PC-3 (cell line): ENCODE measurements around the gene SETDB1. TPM values are rescaled to one million over a fixed set of nuclear protein-coding genes. Genes with fewer than 3 reads are reported as not detected.

Experiments
- ATAC-seq: fragments of 200-7000 bp; cut with Tn5 transposase; 2 replicates; pipeline ENCODE4 v1.9.1; 2020; ENCODE audit warnings: mild to moderate bottlenecking, moderate library complexity
- BruUV-seq: library from RNA; stranded (reverse); fragments of 400-500 nt; replicated peaks from 2 replicates; lab custom pipeline; 2021; lab: Mats Ljungman, UMichigan
- CTCF ChIA-PET: fragments of 300-600 bp; sonication (Branson Sonifier 250); formaldehyde crosslinking; loops from one replicate; lab custom pipeline; 2022; ENCODE audit warnings: antibody characterized with exemption; lab: Charles Lee
- POLR2A ChIA-PET: fragments of 300-600 bp; sonication (Branson Sonifier 250); formaldehyde crosslinking; loops from one replicate; lab custom pipeline; 2022; ENCODE audit warnings: antibody characterized with exemption; ENCODE audit not compliant: unreplicated experiment; lab: Charles Lee
- DNase-seq: peaks from one replicate; pipeline ENCODE4 v3.0.0-alpha.2; 2015
- H2AFZ ChIP-seq: fragments of 300-600 bp; sonication (generic); 2 replicates; pipeline ENCODE4 v1.6.0; 2016; ENCODE audit warnings: antibody characterized with exemption, low read length
- H3F3A ChIP-seq: fragments of 300-600 bp; sonication (generic); one replicate; pipeline ENCODE4 v1.6.0; 2017; ENCODE audit warnings: antibody characterized with exemption, low read length, control low read depth, mild to moderate bottlenecking; ENCODE audit not compliant: unreplicated experiment
- H3K27ac ChIP-seq: fragments of 300-600 bp; sonication (generic); 2 replicates; pipeline ENCODE4 v1.5.1; 2016; ENCODE audit warnings: mild to moderate bottlenecking, low read length
- H3K27me3 ChIP-seq: fragments of 300-600 bp; sonication (generic); 2 replicates; pipeline ENCODE4 v1.6.1; 2016; ENCODE audit warnings: low read length, mixed read lengths
- H3K36me3 ChIP-seq: fragments of 300-600 bp; sonication (generic); 2 replicates; pipeline ENCODE4 v1.6.1; 2016; ENCODE audit warnings: low read depth, mixed run types, low read length, mixed read lengths
- H3K4me1 ChIP-seq: fragments of 300-600 bp; sonication (generic); 2 replicates; pipeline ENCODE4 v1.5.1; 2016; ENCODE audit warnings: low read length; ENCODE audit not compliant: insufficient read depth
- H3K4me2 ChIP-seq: fragments of 300-600 bp; sonication (generic); 2 replicates; pipeline ENCODE4 v1.6.0; 2016; ENCODE audit warnings: low read length
- H3K4me3 ChIP-seq: fragments of 300-600 bp; sonication (generic); 2 replicates; pipeline ENCODE4 v1.5.1; 2016; ENCODE audit warnings: mild to moderate bottlenecking, low read length, mixed read lengths
- H3K79me2 ChIP-seq: fragments of 300-600 bp; sonication (generic); 2 replicates; pipeline ENCODE4 v1.6.1; 2017; ENCODE audit warnings: low read length, mixed read lengths
- H3K9ac ChIP-seq: fragments of 300-600 bp; sonication (generic); 2 replicates; pipeline ENCODE4 v1.6.0; 2016; ENCODE audit warnings: mild to moderate bottlenecking, low read length
- H3K9me2 ChIP-seq: fragments of 300-600 bp; sonication (generic); replicated peaks from 2 replicates; pipeline ENCODE4 v1.6.1; 2016; ENCODE audit warnings: mixed run types, low read length, mixed read lengths
- H3K9me3 ChIP-seq: fragments of 300-600 bp; sonication (generic); 2 replicates; pipeline ENCODE4 v1.6.1; 2016; ENCODE audit warnings: low read length, mixed read lengths
- H4K20me1 ChIP-seq: fragments of 300-600 bp; sonication (generic); 2 replicates; pipeline ENCODE4 v1.6.1; 2016; ENCODE audit warnings: low read length, mixed read lengths
- CTCF ChIP-seq: fragments of 300-600 bp; sonication (generic); conservative IDR thresholded peaks from 2 replicates; pipeline ENCODE4 v1.5.1; 2017; ENCODE audit warnings: antibody characterized with exemption, low read depth, mild to moderate bottlenecking, low read length
- EZH2 ChIP-seq: fragments of 300-600 bp; sonication (generic); IDR thresholded peaks from one replicate; pipeline ENCODE4 v1.6.1; 2017; ENCODE audit warnings: antibody characterized with exemption, mild to moderate bottlenecking, low read length; ENCODE audit not compliant: unreplicated experiment
- EZH2phosphoT487 ChIP-seq: fragments of 300-600 bp; sonication (generic); IDR thresholded peaks from 2 replicates; pipeline ENCODE4 v1.6.1; 2018; ENCODE audit warnings: mild to moderate bottlenecking, antibody characterized with exemption, low read length, borderline replicate concordance
- intact Hi-C: fragments of 100-400 bp; cut with micrococcal nuclease; formaldehyde crosslinking; loops from 2 replicates; pipeline ENCODE4 v1.9.0; 2023
- total RNA-seq: library from RNA; depleted of rRNA; stranded (reverse); fragments of >200 nt; gene quantifications from 2 replicates; pipeline ENCODE4 v1.2.3, GENCODE V29; 2014

The SETDB1 gene
- total RNA-seq, 1 experiment from 2014 or later = 42.4 TPM

GRCh38 chr1:150973836-150974579 lies 47.8 kb downstream of the SETDB1 start:
- BruUV-seq = no TSS peak
- peaks cover 52% of the 10 kb centered on the region for H3K79me2 ChIP-seq
- ATAC-seq = peak; percentile 18
- intact Hi-C loops = no loop called here
- no peaks in the 10 kb centered on the region for H3K9me2 ChIP-seq
- H3F3A ChIP-seq = peaks cover 4% of the 10 kb centered on the region
- peak overlapping the region; percentile 81 for H2AFZ ChIP-seq
- peak overlapping the region; percentile 28; the same call in 1 of the 2 replicates for H3K27ac ChIP-seq
- no peak for TF ChIP-seq EZH2phosphoT487
- TF ChIP-seq EZH2 = no peak
- no peak for TF ChIP-seq CTCF
- peak overlapping the region; percentile 93 for H3K9ac ChIP-seq
- peaks cover 26% of the 10 kb centered on the region for H4K20me1 ChIP-seq
- peak; percentile 54 for DNase-seq
- H3K36me3 ChIP-seq = peaks cover under 1% of the 10 kb centered on the region; the same call in 1 of the 2 replicates
- ChIA-PET CTCF (no interaction called here), POLR2A (interaction anchor here (0.6 to 1.2 kb wide), 4 partner anchors 9 to 33 kb away, joined by 3 to 7 read pairs (median 4); no protein-coding TSS in a partner anchor)
- peak overlapping the region; percentile 99 for H3K4me2 ChIP-seq
- H3K9me3 ChIP-seq = no peaks in the 10 kb centered on the region
- no peaks in the 10 kb centered on the region for H3K27me3 ChIP-seq
- peak overlapping the region; percentile 90 for H3K4me3 ChIP-seq
- H3K4me1 ChIP-seq = peaks cover 49% of the 10 kb centered on the region

GRCh38 chr1:150974580-150975478 lies 48.7 kb downstream of the SETDB1 start, which contains the start of gene CERS2:
CERS2 (minus strand) TSS chr1:150974835; CDS start chr1:150969090, 5,745 bp downstream.
- Histone ChIP-seq H3F3A (peaks cover 4% of the 10 kb centered on the region), H4K20me1 (peaks cover 26% of the 10 kb centered on the region), H3K4me2 (peak within 1 kb of the TSS; percentile 99), H3K27ac (peak within 1 kb of the TSS; percentile 28; the same call in 1 of the 2 replicates), H3K79me2 (peaks cover 44% of the 10 kb centered on the region), H3K9ac (peak within 1 kb of the TSS; percentile 93), H2AFZ (peak within 1 kb of the TSS; percentile 81), H3K4me3 (peak within 1 kb of the TSS; percentile 90), H3K36me3 (no peaks in the 10 kb centered on the region; the same call in 1 of the 2 replicates), H3K4me1 (peaks cover 53% of the 10 kb centered on the region), H3K27me3 (no peaks in the 10 kb centered on the region), H3K9me3 (no peaks in the 10 kb centered on the region), H3K9me2 (no peaks in the 10 kb centered on the region)
- intact Hi-C loops = loop anchor here (5.0 kb wide), 1 partner anchor 353 kb away; no protein-coding TSS in a partner anchor
- CTCF ChIA-PET = interaction anchor here (0.6 kb wide), 2 partner anchors 17 to 31 kb away, joined by 3 to 10 read pairs; no protein-coding TSS in a partner anchor
- BruUV-seq = no TSS peak
- no peak for TF ChIP-seq CTCF
- peak; percentile 54 for ATAC-seq
- DNase-seq = peak; percentile 89
- POLR2A ChIA-PET = interaction anchor here (0.6 to 0.7 kb wide), 4 partner anchors 32 to 413 kb away, joined by 4 to 7 read pairs (median 6); no protein-coding TSS in a partner anchor
